ENCODE results near the gene UGT1A3.

DNA sequence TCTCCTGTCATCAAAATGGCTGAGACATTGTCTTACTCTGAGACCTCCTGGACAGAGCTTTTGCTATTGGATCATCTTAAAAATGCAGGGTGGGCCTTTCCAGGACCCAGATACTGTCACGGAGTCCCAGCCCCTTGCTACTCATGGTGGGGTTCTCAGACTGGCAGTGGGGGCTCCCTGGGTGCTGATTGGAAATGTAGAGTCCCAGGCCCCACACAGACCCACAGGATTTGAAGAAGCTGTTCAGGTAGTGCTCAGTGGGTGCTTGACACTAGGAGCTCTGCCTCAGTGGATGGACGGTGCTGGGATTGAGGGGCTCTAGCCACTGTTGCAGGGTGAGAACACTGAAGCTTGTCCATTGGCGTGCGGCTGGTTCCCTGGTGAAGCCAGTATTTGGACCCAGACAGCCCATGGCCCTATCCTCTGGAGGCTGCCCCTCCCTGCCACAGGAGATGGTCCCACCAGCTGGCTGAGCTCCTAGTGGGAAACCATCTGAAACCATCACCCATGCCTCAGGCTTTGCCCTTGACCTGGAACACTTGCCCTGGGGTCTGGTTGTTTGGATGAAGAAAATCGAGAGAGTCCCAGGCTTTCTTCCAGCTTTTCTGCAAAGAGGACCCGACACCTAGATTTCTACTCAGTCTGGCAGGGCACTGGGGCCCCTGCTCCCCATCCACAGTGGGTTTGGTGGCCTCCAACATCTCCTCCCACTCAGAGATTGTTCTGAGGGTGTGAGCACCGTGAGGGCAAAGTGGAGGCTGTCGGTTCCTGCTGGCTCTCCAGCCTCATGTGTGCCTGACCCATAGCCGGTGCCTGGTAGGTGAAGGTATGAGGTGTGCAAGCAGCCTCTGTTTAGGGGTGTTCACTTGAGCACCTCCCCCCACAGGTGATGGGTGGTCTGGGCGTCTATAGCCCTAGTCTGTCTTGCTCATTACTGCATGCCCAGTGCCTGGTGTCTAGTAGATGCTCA lies 79.4 kb downstream of the UGT1A3 start:
- TF ChIP-seq, protein P1, sequence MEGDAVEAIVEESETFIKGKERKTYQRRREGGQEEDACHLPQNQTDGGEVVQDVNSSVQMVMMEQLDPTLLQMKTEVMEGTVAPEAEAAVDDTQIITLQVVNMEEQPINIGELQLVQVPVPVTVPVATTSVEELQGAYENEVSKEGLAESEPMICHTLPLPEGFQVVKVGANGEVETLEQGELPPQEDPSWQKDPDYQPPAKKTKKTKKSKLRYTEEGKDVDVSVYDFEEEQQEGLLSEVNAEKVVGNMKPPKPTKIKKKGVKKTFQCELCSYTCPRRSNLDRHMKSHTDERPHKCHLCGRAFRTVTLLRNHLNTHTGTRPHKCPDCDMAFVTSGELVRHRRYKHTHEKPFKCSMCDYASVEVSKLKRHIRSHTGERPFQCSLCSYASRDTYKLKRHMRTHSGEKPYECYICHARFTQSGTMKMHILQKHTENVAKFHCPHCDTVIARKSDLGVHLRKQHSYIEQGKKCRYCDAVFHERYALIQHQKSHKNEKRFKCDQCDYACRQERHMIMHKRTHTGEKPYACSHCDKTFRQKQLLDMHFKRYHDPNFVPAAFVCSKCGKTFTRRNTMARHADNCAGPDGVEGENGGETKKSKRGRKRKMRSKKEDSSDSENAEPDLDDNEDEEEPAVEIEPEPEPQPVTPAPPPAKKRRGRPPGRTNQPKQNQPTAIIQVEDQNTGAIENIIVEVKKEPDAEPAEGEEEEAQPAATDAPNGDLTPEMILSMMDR (IDR thresholded peaks at IDR 0.05; ENCODE audit: borderline replicate concordance, extremely low read depth, low read length, poor library complexity, severe bottlenecking): no peak
- TF ChIP-seq EZH2 (IDR thresholded peaks at IDR 0.05; ENCODE audit: borderline replicate concordance, low read depth, low read length, severe bottlenecking): no peak

Measured in DND-41 (cell line).